ENCODE results near the gene DNAJB13. TPM values are rescaled to one million over a fixed set of nuclear protein-coding genes. Genes with fewer than 3 reads are reported as not detected.
"Not testable (repeated sequence)": the region's sequence is repeated elsewhere in the genome, so short reads cannot be mapped to it uniquely, and the experiment has no call there.

DNAJB13 gene, protein sequence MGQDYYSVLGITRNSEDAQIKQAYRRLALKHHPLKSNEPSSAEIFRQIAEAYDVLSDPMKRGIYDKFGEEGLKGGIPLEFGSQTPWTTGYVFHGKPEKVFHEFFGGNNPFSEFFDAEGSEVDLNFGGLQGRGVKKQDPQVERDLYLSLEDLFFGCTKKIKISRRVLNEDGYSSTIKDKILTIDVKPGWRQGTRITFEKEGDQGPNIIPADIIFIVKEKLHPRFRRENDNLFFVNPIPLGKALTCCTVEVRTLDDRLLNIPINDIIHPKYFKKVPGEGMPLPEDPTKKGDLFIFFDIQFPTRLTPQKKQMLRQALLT
- polyA plus RNA-seq (ENCODE audit: low read depth in 6 of 6), result under 1 TPM in 4 of 6 donors, not detected in 2; 0.32 to 0.72 (median 0.37) TPM

DNA sequence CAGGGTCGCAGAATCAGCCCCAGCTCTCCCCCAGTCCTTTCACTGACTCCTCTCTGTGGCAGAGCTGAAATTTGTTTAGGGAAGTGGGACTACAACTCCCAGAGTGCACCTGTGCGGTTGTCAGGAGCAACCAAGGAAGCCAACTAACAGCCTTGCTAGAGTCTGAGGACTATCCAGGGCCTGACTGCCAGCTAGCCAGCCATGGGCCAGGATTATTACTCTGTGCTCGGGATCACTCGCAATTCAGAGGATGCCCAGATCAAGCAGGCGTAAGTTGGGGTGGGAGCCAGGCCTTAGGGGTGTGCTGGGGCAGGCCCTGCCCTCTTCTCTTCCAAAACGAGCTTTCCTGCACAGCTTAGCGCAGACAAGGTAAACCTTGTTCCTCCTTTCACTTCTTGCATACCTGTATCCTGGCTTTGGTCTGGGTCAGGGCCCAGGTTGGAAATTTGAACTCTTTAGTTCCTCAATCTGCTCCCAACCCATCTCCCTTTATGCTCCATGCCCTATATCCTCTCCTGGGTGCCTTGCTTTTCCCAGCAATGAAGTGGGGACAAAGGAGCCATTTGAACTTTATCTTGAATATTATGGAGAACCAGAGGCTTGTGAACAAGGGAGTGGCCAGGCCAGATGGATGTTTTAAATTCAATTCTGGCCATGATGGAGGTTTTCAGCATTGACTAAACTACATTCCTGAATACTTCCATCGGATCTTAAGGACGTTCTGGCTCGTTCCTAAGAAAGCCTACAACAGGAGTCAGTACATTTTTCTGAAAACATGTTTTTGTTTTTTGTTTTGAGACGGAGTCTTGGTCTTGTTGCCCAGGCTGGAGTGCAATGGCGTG is at the start of gene DNAJB13:
Gene DNAJB13, plus strand, starts transcription at position 158 of the 842 bp plus-strand sequence. Its CDS starts 44 bp downstream, at position 202.
- Mint-ChIP-seq H3K4me3 (no peak within 1 kb of the TSS), H3K4me1 (peaks cover 0 to 1% (median 0%) of the 10 kb centered on the region in 3 donors), H3K27ac (no peak within 1 kb of the TSS), H3K9me3 (peaks cover 0 to 3% (median 0%) of the 10 kb centered on the region in 7 donors), H3K36me3 (no peaks in the 10 kb centered on the region), H3K27me3 (peaks cover 0 to 13% (median 3%) of the 10 kb centered on the region in 3 donors)
- peak; percentile 44 for DNase-seq
- peak; percentile 85 to 88 for ATAC-seq (ENCODE audit: low read depth in 2 of 2)

DNA sequence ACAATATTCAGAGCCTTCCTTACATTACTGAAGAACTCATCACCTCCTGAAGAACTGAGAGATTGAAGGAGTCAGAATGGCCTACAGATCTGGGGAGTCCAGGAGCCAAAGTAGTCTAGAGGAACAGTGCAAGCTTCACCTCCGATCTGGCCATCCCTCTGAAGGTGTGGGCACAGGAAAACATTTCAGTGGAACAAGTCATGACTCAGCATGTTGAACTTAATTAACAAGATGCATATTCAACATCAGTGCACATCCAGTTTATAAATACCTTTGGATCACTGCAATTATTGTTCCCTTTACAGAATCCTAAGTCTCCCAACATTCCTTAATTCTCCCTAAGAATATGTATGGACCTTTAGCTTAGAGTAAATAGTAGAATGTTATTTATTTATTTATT is 48.5 kb upstream of the DNAJB13 start:
- H3K27ac Mint-ChIP-seq, result no peak overlapping the region
- peak overlapping the region in 1 of 8 donors; percentile 5 for H3K4me3 Mint-ChIP-seq
- peaks cover 7 to 20% of the 10 kb centered on the region in 2 donors for H3K36me3 Mint-ChIP-seq
- ATAC-seq (ENCODE audit: low read depth in 2 of 2) (no peak), DNase-seq (no peak)
- no peaks in the 10 kb centered on the region for H3K4me1 Mint-ChIP-seq
- no peaks in the 10 kb centered on the region for H3K9me3 Mint-ChIP-seq
- H3K27me3 Mint-ChIP-seq, result no peaks in the 10 kb centered on the region

DNA sequence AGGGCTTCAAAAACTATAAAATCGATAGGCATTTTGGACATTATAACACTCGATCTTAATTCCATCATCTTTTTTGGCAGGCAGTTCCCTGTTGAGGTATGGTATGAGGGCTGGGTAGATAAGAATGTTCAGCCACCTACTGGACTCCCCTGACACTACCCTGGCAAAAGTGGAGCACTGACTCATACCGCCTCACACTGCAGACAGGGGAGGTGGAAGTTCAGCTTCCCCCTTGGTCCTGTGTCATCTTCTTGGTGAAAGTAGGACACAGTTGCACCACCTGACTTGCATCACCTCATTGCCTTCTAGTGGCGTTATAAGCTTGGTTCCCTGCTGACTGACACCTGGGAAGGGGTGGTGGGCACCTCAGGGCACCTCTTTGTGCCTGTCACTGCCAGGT is 43.6 kb upstream of the DNAJB13 start:
- Mint-ChIP-seq H3K27ac (no peak overlapping the region), H3K27me3 (no peaks in the 10 kb centered on the region), H3K4me1 (no peaks in the 10 kb centered on the region), H3K36me3 (peaks cover 16 to 21% of the 10 kb centered on the region in 2 donors), H3K4me3 (no peak overlapping the region), H3K9me3 (no peaks in the 10 kb centered on the region)
- ATAC-seq (ENCODE audit: low read depth in 2 of 2) (no peak), DNase-seq (no peak)

DNA sequence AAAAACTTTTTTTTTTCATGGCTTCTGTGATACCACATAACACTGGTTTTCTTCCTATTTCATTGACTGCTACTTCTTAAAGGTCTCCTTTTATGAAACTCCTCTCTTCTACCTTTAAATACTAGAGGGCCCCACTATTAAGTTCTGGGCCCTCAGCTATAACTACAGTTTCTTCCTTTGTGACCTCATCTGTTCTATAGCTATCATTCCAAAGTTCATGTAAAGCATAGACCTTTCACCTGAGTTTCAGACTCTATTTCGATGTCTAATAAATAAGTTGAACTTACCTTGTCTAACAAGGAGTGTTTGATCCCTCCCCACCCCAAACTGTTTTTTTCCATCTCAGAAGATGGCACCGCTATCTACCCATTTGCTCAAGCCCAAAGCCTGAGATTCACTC is 38.8 kb upstream of the DNAJB13 start:
- no peaks in the 10 kb centered on the region for H3K4me1 Mint-ChIP-seq
- H3K27ac Mint-ChIP-seq, result no peak overlapping the region
- ATAC-seq (ENCODE audit: low read depth in 2 of 2) (no peak), DNase-seq (no peak)
- H3K4me3 Mint-ChIP-seq, result no peak overlapping the region
- no peaks in the 10 kb centered on the region for H3K9me3 Mint-ChIP-seq
- H3K36me3 Mint-ChIP-seq, result peaks cover 23 to 29% of the 10 kb centered on the region in 2 donors
- H3K27me3 Mint-ChIP-seq, result no peaks in the 10 kb centered on the region

DNA sequence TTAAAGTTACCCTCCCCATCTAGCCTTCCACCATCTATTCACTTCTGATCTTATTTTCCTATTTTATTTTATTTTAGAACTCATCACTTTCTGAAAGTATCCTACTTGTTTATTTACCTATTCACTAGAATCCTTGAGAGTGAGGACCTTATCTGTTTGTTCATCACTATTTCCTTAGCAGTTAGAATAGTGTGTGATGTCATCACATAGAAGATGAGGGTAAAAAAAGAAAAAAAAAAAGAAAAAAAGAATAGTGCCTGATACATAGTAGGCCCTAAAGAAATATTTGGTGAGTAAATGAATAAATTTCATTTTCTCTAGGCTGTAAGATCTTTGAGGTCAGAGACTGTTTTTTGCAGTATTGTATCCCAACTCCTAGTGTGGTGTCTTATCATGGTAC is 37.4 kb upstream of the DNAJB13 start:
- ATAC-seq (ENCODE audit: low read depth in 2 of 2), result no peak
- H3K4me3 Mint-ChIP-seq, result no peak overlapping the region

GRCh38 chr11:73914284-73914683 is 36.5 kb upstream of the DNAJB13 start:
- ATAC-seq (ENCODE audit: low read depth in 2 of 2) (no peak), DNase-seq (no peak)
- no peak overlapping the region for H3K4me3 Mint-ChIP-seq
- H3K36me3 Mint-ChIP-seq, result peaks cover 30 to 32% of the 10 kb centered on the region in 2 donors
- H3K4me1 Mint-ChIP-seq, result no peaks in the 10 kb centered on the region
- no peak overlapping the region for H3K27ac Mint-ChIP-seq
- H3K27me3 Mint-ChIP-seq, result no peaks in the 10 kb centered on the region
- H3K9me3 Mint-ChIP-seq, result no peaks in the 10 kb centered on the region

More for the DNA sequence above, 37.4 kb upstream of the DNAJB13 start:
- no peaks in the 10 kb centered on the region for H3K27me3 Mint-ChIP-seq
- H3K36me3 Mint-ChIP-seq, result peaks cover 24 to 29% of the 10 kb centered on the region in 2 donors
- no peak for DNase-seq
- no peaks in the 10 kb centered on the region for H3K4me1 Mint-ChIP-seq
- no peaks in the 10 kb centered on the region for H3K9me3 Mint-ChIP-seq
- peak overlapping the region in 3 of 6 donors; percentile 21 to 81 (median 39) for H3K27ac Mint-ChIP-seq

DNA sequence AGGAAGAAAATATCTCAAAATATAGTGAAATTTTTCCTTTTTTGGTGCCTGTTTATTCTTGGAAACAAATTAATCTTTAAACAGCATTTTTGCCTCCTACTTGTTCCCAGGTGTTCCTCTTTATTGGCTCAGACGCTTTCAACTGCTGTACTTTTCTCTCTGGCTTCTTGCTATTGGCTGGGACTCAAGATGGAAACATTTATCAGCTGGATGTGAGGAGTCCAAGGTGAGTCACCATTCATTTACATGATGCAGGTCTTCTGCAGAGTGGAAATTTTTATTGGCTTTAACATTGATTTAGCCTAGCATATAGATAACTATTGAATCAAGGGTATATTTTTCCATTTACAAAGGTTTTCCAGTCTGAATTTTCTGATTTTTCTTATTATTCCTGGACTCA is 34.4 kb upstream of the DNAJB13 start:
- DNase-seq (no peak), ATAC-seq (ENCODE audit: low read depth in 2 of 2) (no peak)
- Mint-ChIP-seq H3K27me3 (no peaks in the 10 kb centered on the region), H3K27ac (no peak overlapping the region), H3K9me3 (no peaks in the 10 kb centered on the region), H3K4me3 (no peak overlapping the region), H3K36me3 (peaks cover 23 to 33% of the 10 kb centered on the region in 2 donors), H3K4me1 (no peaks in the 10 kb centered on the region)

GRCh38 chr11:73921180-73921579 is 29.6 kb upstream of the DNAJB13 start:
- H3K9me3 Mint-ChIP-seq, result no peaks in the 10 kb centered on the region
- H3K36me3 Mint-ChIP-seq, result peaks cover 7 to 29% of the 10 kb centered on the region in 2 donors
- no peak for ATAC-seq (ENCODE audit: low read depth in 2 of 2)
- H3K27me3 Mint-ChIP-seq, result no peaks in the 10 kb centered on the region
- no peak overlapping the region for H3K4me3 Mint-ChIP-seq
- no peaks in the 10 kb centered on the region for H3K4me1 Mint-ChIP-seq
- H3K27ac Mint-ChIP-seq, result no peak overlapping the region
- DNase-seq, result no peak

DNA sequence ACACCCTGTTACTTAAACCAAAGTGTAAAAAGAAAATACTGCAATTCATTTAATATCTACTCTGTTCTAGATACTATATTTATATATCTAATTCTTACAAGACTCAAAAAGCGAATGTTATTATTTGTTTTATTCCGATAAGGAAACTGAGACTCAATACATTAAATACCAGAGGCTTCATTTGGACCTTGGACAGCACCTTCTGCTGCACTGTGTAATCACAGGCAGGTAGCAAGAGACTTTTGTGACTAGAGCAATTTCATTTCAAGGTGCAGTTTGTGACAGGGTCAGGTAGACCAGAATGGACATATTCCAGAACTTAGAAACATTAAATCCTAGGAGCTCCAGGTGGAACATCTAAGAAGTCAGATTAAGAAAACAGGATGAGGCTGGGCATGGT is 21.4 kb upstream of the DNAJB13 start:
- no peak overlapping the region for H3K4me3 Mint-ChIP-seq
- DNase-seq (no peak), ATAC-seq (ENCODE audit: low read depth in 2 of 2) (no peak)
- H3K9me3 Mint-ChIP-seq, result no peaks in the 10 kb centered on the region
- H3K36me3 Mint-ChIP-seq, result peaks cover 14 to 20% of the 10 kb centered on the region in 2 donors
- no peaks in the 10 kb centered on the region for H3K27me3 Mint-ChIP-seq
- H3K27ac Mint-ChIP-seq, result no peak overlapping the region
- H3K4me1 Mint-ChIP-seq, result no peaks in the 10 kb centered on the region

DNA sequence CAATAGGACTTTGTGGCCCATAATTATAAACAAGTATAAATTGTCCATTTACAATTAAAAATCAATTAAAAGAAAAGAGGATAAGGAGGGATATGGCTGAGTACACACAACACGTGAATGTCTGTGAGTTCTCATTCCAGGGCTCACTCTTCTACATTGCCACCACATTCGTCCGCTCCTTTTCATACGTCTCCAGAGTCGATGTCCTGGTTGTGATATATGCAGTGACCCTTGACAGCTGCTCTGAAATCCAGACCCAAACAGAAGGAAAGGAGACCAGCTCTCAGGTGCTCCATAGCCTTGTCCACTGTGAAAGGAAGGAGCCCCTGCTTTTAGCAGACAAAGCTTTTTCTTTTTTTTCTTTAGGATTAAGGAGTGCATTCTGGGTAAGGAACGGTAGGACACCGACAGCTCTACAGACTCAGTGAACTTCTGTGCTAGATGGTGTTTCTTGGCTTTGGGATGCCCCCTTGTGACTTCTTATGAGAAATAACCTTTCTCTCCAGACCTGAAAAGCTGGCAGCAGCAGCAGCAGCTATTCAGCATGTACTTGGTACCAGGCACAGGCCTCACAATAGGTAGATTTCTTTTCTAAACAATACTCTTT is 19.7 kb upstream of the DNAJB13 start:
- Mint-ChIP-seq H3K4me1 (no peaks in the 10 kb centered on the region), H3K4me3 (no peak overlapping the region), H3K27ac (no peak overlapping the region), H3K27me3 (no peaks in the 10 kb centered on the region), H3K9me3 (no peaks in the 10 kb centered on the region), H3K36me3 (peaks cover 17 to 21% of the 10 kb centered on the region in 2 donors)
- ATAC-seq (ENCODE audit: low read depth in 2 of 2) (no peak), DNase-seq (no peak)

DNA sequence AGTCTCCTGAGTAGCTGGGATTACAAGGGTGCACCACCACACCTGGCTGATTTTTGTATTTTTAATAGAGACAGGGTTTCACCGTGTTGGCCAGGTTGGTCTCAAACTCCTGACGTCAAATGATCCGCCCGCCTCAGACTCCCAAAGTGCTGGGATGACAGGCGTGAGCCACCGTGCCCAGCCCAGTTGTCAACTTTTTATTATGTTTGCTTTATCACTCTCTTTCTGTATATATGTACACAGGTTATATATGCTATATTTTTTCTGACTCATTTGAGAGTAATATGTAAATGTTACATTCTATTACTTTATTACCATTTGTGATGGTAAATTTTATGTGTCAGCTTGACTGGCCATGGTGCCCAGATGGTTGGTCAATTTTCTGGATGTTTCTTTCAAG is 18.9 kb upstream of the DNAJB13 start:
- peaks cover 15 to 19% of the 10 kb centered on the region in 2 donors for H3K36me3 Mint-ChIP-seq
- H3K4me3 Mint-ChIP-seq, result no peak overlapping the region
- no peak for DNase-seq
- H3K9me3 Mint-ChIP-seq, result no peaks in the 10 kb centered on the region
- ATAC-seq (ENCODE audit: low read depth in 2 of 2), result no peak
- H3K27me3 Mint-ChIP-seq, result no peaks in the 10 kb centered on the region
- H3K27ac Mint-ChIP-seq, result no peak overlapping the region
- no peaks in the 10 kb centered on the region for H3K4me1 Mint-ChIP-seq

DNA sequence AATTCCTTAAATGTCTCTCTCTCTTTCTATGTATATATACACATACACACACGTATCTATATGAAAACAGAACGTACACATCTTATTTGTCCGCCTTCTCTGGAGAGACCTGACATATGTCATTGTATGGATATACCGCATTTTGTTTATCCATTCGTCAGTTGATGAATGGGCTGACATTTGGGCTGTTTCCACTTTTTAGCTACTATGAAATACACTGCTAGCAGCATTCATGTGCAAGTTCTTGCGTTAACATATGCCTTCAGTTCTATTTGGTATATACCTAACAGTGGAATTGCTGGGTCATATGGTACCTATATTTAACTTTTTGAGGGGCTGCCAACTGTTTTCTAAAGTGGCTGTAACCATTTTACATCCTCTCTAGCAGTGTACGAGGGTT is 18.0 kb upstream of the DNAJB13 start:
- H3K9me3 Mint-ChIP-seq, result no peaks in the 10 kb centered on the region
- no peak overlapping the region for H3K27ac Mint-ChIP-seq
- H3K27me3 Mint-ChIP-seq, result no peaks in the 10 kb centered on the region
- no peak for DNase-seq
- no peaks in the 10 kb centered on the region for H3K4me1 Mint-ChIP-seq
- peaks cover 9 to 14% of the 10 kb centered on the region in 2 donors for H3K36me3 Mint-ChIP-seq
- no peak for ATAC-seq (ENCODE audit: low read depth in 2 of 2)
- no peak overlapping the region for H3K4me3 Mint-ChIP-seq

- ATAC-seq (ENCODE audit: low read depth in 2 of 2); H3K4me1 Mint-ChIP-seq; H3K4me3 Mint-ChIP-seq; DNase-seq; H3K9me3 Mint-ChIP-seq; H3K27me3 Mint-ChIP-seq; H3K27ac Mint-ChIP-seq: not testable (repeated sequence)
- H3K36me3 Mint-ChIP-seq, result peaks cover 15 to 18% of the 10 kb centered on the region in 2 donors
Observed at GRCh38 chr11:73936047-73936446, 14.8 kb upstream of the DNAJB13 start.
